K562 (cell line): ENCODE data around the gene P3H4. TPM values are rescaled to one million over a fixed set of nuclear protein-coding genes. Genes with fewer than 3 reads are reported as not detected.

Experiments
- BCLAF1 ChIP-seq, 2 experiments: fragments of 450-650 bp in 1 of 2; IDR thresholded peaks; 2 replicates each; pipeline ENCODE4 v1.6.1; 2011 to 2017; ENCODE audit warnings: low read depth in 2 of 2, antibody characterized with exemption in 1 of 2, borderline replicate concordance in 1 of 2, low read length in 1 of 2, mild to moderate bottlenecking in 1 of 2, mixed read lengths in 1 of 2; ENCODE audit not compliant: control insufficient read depth in 1 of 2
- ELK3 ChIP-seq: fragments of 450-650 bp; formaldehyde crosslinking; IDR thresholded peaks from 2 replicates; pipeline ENCODE4 v1.4.0; 2020; ENCODE audit warnings: mild to moderate bottlenecking
- FIP1L1 ChIP-seq: fragments of 200-400 bp; formaldehyde crosslinking; IDR thresholded peaks from 2 replicates; pipeline ENCODE4 v1.6.1; 2018; ENCODE audit warnings: mild to moderate bottlenecking, low read depth, low read length; ENCODE audit not compliant: poor library complexity, severe bottlenecking
- GATAD2A ChIP-seq: fragments of 450-650 bp; IDR thresholded peaks from 2 replicates; pipeline ENCODE4 v1.6.1; 2017
- MYBL2 ChIP-seq, 2 experiments: fragments of 450-650 bp in 1 of 2; sonication (generic) in 1 of 2; formaldehyde crosslinking in 1 of 2; IDR thresholded peaks; 2 replicates each; pipeline versions ENCODE4 v1.6.1 to v1.8.1; 2017 to 2022; ENCODE audit warnings: borderline replicate concordance in 1 of 2, inconsistent platforms in 1 of 2, low read depth in 1 of 2, mild to moderate bottlenecking in 1 of 2, missing genetic modification reagents in 1 of 2, moderate library complexity in 1 of 2
- MYC ChIP-seq, 2 experiments: fragments of 250-450 bp in 1 of 2; sonication (Bioruptor Pico) in 1 of 2; IDR thresholded peaks; 2 replicates each; pipeline versions ENCODE4 v1.5.1 to v1.6.1; 2012 to 2021; ENCODE audit warnings: low read depth in 2 of 2, borderline replicate concordance in 1 of 2, improper control_type of control experiment in 1 of 2, low read length in 1 of 2, mild to moderate bottlenecking in 1 of 2, moderate library complexity in 1 of 2
- NONO ChIP-seq, 2 experiments: fragments of 200-400 bp in 1 of 2; fragments of 450-650 bp in 1 of 2; formaldehyde crosslinking in 1 of 2; IDR thresholded peaks; 2 replicates each; pipeline ENCODE4 v1.6.1; 2017; ENCODE audit warnings: low read depth in 2 of 2, mild to moderate bottlenecking in 2 of 2, moderate library complexity in 2 of 2, low read length in 1 of 2
- PURB ChIP-seq: sonication (generic); formaldehyde crosslinking; IDR thresholded peaks from 2 replicates; pipeline ENCODE4 v1.9.0; 2021; ENCODE audit warnings: low read depth, mild to moderate bottlenecking, missing genetic modification reagents
- RAD21 ChIP-seq, 2 experiments: fragments of 250-450 bp in 1 of 2; fragments of 450-650 bp in 1 of 2; sonication (Bioruptor Pico) in 1 of 2; formaldehyde crosslinking in 1 of 2; IDR thresholded peaks in 1 of 2; conservative IDR thresholded peaks in 1 of 2; 2 replicates each; pipeline versions ENCODE4 v1.4.0 to v1.8.0; 2020 to 2022; ENCODE audit warnings: mild to moderate bottlenecking in 2 of 2, moderate library complexity in 1 of 2
- REST ChIP-seq, 2 experiments: fragments of 450-650 bp; formaldehyde crosslinking in 1 of 2; IDR thresholded peaks; 2 replicates each; pipeline versions ENCODE4 v1.4.0 to v1.6.1; 2014 to 2020; ENCODE audit warnings: mild to moderate bottlenecking in 2 of 2, borderline replicate concordance in 1 of 2, low read depth in 1 of 2
- ZNF121 ChIP-seq: sonication (generic); formaldehyde crosslinking; conservative IDR thresholded peaks from 2 replicates; pipeline ENCODE4 v1.8.0; 2022; ENCODE audit warnings: missing genetic modification reagents
- polyA plus RNA-seq, 8 experiments: library from polyadenylated mRNA; depleted of rRNA in 4 of 8; stranded (reverse) in 5 of 8; unstranded in 3 of 8; fragments of >200 nt; fragmentation: Nextera tagmentation in 2 of 8; fragmentation: Illumina TruSeq in 1 of 8; extraction: Ambion mirVana in 2 of 8; extraction: Trizol in 1 of 8; gene quantifications; 2 replicates each; pipeline versions ENCODE4 v1.2.1 to v1.2.3, GENCODE V29; 2011 to 2014; ENCODE audit warnings: inconsistent platforms in 1 of 8, missing spikeins in 1 of 8
- total RNA-seq, 7 experiments: library from RNA; depleted of rRNA in 6 of 7; stranded (reverse); fragments of >200 nt in 6 of 7; fragmentation: Illumina TruSeq in 2 of 7; extraction: Trizol in 2 of 7; gene quantifications; 2 replicates each; pipeline versions ENCODE4 v1.2.1 to v1.2.3, GENCODE V29; 2011 to 2021; ENCODE audit warnings: low replicate concordance in 1 of 7

P3H4 gene
- total and polyA plus RNA-seq, 9 of the 15 experiments (the other 6 are each of a cell fraction or from before 2014, with no cell fraction given), result 0.10 to 3.7 (median 1.0) TPM

- TF ChIP-seq BCLAF1 (IDR thresholded peaks at IDR 0.05; ENCODE audit: borderline replicate concordance in 1 of 2, control insufficient read depth in 1 of 2, low read depth in 2 of 2, low read length in 1 of 2), result no peak
- peak; percentile 53; the same call in 1 of the 2 replicates for TF ChIP-seq MYC (IDR thresholded peaks at IDR 0.05; ENCODE audit: low read depth, low read length)
- no peak for TF ChIP-seq MYC (CRISPR knock-in tag; IDR thresholded peaks at IDR 0.05; ENCODE audit: borderline replicate concordance, low read depth)
- TF ChIP-seq FIP1L1, result peak; percentile 28
- TF ChIP-seq REST (IDR thresholded peaks at IDR 0.05; ENCODE audit: borderline replicate concordance), result peak; percentile 6; the same call in 1 of the 2 replicates
- no peak for TF ChIP-seq REST (CRISPR knock-in tag; IDR thresholded peaks at IDR 0.05; ENCODE audit: low read depth)
- no peak for TF ChIP-seq MYBL2 (IDR thresholded peaks at IDR 0.05; ENCODE audit: low read depth)
- no peak for TF ChIP-seq MYBL2 (CRISPR knock-in tag; IDR thresholded peaks at IDR 0.05; ENCODE audit: borderline replicate concordance)
- no peak for TF ChIP-seq GATAD2A
- TF ChIP-seq ELK3, result no peak
- TF ChIP-seq PURB (CRISPR knock-in tag), result no peak
- peak in 1 of 2 experiments; percentile 21; a peak in 1 of 4 replicates for TF ChIP-seq NONO (IDR thresholded peaks at IDR 0.05; ENCODE audit: low read depth in 2 of 2, low read length in 1 of 2)
- TF ChIP-seq RAD21 (CRISPR knock-in tag; conservative IDR thresholded peaks at IDR 0.05 in 1 of 2, IDR thresholded peaks at IDR 0.05 in 1 of 2), result peak in 1 of 2 experiments; percentile 46; a peak in 2 of 4 replicates
- TF ChIP-seq ZNF121 (CRISPR knock-in tag), result no peak
These were observed at the start of gene P3H4 (continued) for GRCh38 chr17:41811549-41812380.
